Measurements from ENCODE around the gene PGAM5. TPM values are rescaled to one million over a fixed set of nuclear protein-coding genes. Genes with fewer than 3 reads are reported as not detected.

The PGAM5 gene
- total RNA-seq, 2 experiments from 2014 or later: 12.8 to 15.1 TPM

DNA sequence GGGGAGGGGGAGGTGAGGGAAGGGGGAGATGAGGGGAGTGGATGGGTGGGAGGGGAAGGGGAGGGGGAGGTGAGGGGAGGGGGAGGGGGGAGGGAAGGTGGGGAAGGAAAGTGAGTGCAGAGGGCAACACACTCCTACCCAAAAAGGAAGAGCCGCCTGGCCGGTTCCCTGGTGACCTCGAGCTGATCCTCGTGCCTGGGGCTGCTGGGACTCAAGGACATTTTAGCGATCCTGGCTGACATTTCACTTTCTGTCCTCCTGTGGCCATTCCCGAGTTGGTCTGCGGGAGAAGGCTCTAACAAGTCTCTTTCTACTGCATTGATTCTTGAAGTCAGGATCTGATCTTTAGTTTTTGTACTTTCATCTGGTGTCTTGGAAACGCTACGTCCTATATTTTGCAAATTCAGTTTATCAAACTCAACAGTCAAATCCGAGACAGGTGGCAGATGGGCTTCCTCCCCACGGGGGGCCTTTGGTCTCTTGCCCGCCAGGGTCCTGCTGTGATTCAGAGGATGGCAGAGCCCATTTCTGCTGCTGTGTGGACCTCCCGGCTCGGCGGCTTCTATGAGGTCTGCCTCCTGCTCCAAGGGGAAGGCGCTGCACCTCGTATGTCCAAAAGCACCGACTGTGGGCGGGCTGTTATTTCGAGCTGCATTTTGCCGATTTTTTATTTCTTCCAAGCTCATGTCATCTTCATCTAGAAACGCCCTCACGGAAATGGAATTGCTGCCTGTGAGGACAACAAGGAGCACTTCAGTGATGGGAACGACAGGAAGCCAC, 19.1 kb downstream of the PGAM5 start:
- TF ChIP-seq, protein P1, sequence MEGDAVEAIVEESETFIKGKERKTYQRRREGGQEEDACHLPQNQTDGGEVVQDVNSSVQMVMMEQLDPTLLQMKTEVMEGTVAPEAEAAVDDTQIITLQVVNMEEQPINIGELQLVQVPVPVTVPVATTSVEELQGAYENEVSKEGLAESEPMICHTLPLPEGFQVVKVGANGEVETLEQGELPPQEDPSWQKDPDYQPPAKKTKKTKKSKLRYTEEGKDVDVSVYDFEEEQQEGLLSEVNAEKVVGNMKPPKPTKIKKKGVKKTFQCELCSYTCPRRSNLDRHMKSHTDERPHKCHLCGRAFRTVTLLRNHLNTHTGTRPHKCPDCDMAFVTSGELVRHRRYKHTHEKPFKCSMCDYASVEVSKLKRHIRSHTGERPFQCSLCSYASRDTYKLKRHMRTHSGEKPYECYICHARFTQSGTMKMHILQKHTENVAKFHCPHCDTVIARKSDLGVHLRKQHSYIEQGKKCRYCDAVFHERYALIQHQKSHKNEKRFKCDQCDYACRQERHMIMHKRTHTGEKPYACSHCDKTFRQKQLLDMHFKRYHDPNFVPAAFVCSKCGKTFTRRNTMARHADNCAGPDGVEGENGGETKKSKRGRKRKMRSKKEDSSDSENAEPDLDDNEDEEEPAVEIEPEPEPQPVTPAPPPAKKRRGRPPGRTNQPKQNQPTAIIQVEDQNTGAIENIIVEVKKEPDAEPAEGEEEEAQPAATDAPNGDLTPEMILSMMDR (IDR thresholded peaks at IDR 0.05): no peak
- Histone ChIP-seq H3K27me3 (ENCODE audit: control insufficient read depth in 1 of 2, insufficient read depth in 2 of 2, low read length in 2 of 2) (no peaks in the 10 kb centered on the region), H3K4me1 (ENCODE audit: insufficient read depth, low read length) (no peaks in the 10 kb centered on the region), H3K9me3 (ENCODE audit: control insufficient read depth in 1 of 2, insufficient read depth in 1 of 2, low read length in 2 of 2) (no peaks in the 10 kb centered on the region), H3K4me3 (ENCODE audit: low read length) (no peak overlapping the region), H3K27ac (ENCODE audit: low read depth in 1 of 2, low read length in 2 of 2) (no peak overlapping the region), H3K36me3 (ENCODE audit: insufficient read depth, low read length) (peaks cover 75% of the 10 kb centered on the region)
- intact Hi-C loops (cut with DNase I, micrococcal nuclease): no loop called here
- Mint-ChIP-seq H3K27ac (no peak overlapping the region), H3K9me3 (no peaks in the 10 kb centered on the region), H3K4me1 (ENCODE audit: low read depth) (no peaks in the 10 kb centered on the region), H3K4me3 (no peak overlapping the region), H3K36me3 (ENCODE audit: low read depth) (peaks cover 88% of the 10 kb centered on the region), H3K27me3 (no peaks in the 10 kb centered on the region)
- CTCF ChIA-PET: no interaction called here
- ATAC-seq (ENCODE audit: poor library complexity): no peak
- POLR2A ChIA-PET: no interaction called here
- peak in 1 of 14 experiments; percentile 25 for DNase-seq

DNA sequence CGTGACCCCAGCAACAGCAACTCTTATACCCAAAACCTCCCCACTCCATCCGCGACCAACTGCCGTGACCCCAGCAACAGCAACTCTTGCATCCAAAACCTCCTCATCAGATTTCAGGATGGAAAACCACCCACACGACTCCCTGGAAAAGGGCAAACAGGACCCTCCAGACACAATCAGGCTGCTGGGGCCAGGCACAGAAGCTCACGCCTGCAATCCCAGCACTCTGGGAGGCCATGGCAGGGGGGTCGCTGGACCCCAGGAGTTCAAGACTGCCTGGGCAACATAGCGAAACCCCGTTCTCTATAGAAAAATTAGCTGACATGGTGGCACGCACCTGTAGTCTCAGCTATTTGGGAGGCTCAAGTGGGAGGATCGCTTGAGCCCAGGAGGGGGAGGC, 19.7 kb downstream of the PGAM5 start:
- no peaks in the 10 kb centered on the region for H3K27me3 ChIP-seq (ENCODE audit: control insufficient read depth in 1 of 2, insufficient read depth in 2 of 2, low read length in 2 of 2)
- DNase-seq: no peak
- H3K9me3 ChIP-seq (ENCODE audit: control insufficient read depth in 1 of 2, insufficient read depth in 1 of 2, low read length in 2 of 2): no peaks in the 10 kb centered on the region
- no peaks in the 10 kb centered on the region for H3K4me1 ChIP-seq (ENCODE audit: insufficient read depth, low read length)
- no peaks in the 10 kb centered on the region for H3K9me3 Mint-ChIP-seq
- H3K4me3 Mint-ChIP-seq: no peak overlapping the region
- no peaks in the 10 kb centered on the region for H3K27me3 Mint-ChIP-seq
- H3K4me1 Mint-ChIP-seq (ENCODE audit: low read depth): no peaks in the 10 kb centered on the region
- no peak overlapping the region for H3K4me3 ChIP-seq (ENCODE audit: low read length)
- no peak overlapping the region for H3K27ac ChIP-seq (ENCODE audit: low read depth in 1 of 2, low read length in 2 of 2)
- peaks cover 89% of the 10 kb centered on the region for H3K36me3 Mint-ChIP-seq (ENCODE audit: low read depth)
- intact Hi-C loops (cut with DNase I, micrococcal nuclease): no loop called here
- ChIA-PET CTCF (interaction anchor here (0.6 kb wide), 1 partner anchor 80 kb away, joined by 3 read pairs; no protein-coding TSS in a partner anchor), POLR2A (no interaction called here)
- H3K27ac Mint-ChIP-seq: no peak overlapping the region
- TF ChIP-seq, protein P1 (IDR thresholded peaks at IDR 0.05): no peak
- ATAC-seq (ENCODE audit: poor library complexity): no peak
- H3K36me3 ChIP-seq (ENCODE audit: insufficient read depth, low read length): peaks cover 75% of the 10 kb centered on the region

DNA sequence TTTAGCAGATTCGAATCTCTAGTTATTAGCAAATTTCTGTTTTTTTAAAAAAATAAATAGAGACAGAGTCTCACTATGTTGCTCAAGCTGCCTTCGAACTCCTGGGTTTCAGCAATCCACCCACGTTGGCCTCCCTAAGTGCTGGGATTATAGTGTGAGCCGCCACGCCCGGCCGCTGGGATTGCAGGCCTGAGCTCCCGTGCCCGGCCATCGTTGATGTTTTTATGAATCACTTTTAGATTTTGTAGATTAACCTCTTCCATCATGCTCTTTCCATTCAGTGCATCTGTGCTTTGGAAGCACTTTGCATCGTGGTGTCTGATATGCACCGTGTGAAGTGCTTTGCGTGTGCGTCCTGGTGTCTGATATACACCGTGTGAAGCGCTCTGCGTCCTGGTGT, 20.9 kb downstream of the PGAM5 start:
- H3K27ac Mint-ChIP-seq: no peak overlapping the region
- no peak for ATAC-seq (ENCODE audit: poor library complexity)
- no peaks in the 10 kb centered on the region for H3K4me1 Mint-ChIP-seq (ENCODE audit: low read depth)
- TF ChIP-seq, protein P1 (IDR thresholded peaks at IDR 0.05): no peak
- DNase-seq: no peak
- ChIA-PET POLR2A (no interaction called here), CTCF (no interaction called here)
- no peak overlapping the region for H3K4me3 Mint-ChIP-seq
- H3K27me3 ChIP-seq (ENCODE audit: control insufficient read depth in 1 of 2, insufficient read depth in 2 of 2, low read length in 2 of 2): no peaks in the 10 kb centered on the region
- no peak overlapping the region for H3K27ac ChIP-seq (ENCODE audit: low read depth in 1 of 2, low read length in 2 of 2)
- peaks cover 75% of the 10 kb centered on the region for H3K36me3 ChIP-seq (ENCODE audit: insufficient read depth, low read length)
- H3K36me3 Mint-ChIP-seq (ENCODE audit: low read depth): peaks cover 89% of the 10 kb centered on the region
- no peaks in the 10 kb centered on the region for H3K27me3 Mint-ChIP-seq
- no peaks in the 10 kb centered on the region for H3K4me1 ChIP-seq (ENCODE audit: insufficient read depth, low read length)
- no peaks in the 10 kb centered on the region for H3K9me3 ChIP-seq (ENCODE audit: control insufficient read depth in 1 of 2, insufficient read depth in 1 of 2, low read length in 2 of 2)
- H3K9me3 Mint-ChIP-seq: no peaks in the 10 kb centered on the region
- intact Hi-C loops (cut with DNase I, micrococcal nuclease): no loop called here
- H3K4me3 ChIP-seq (ENCODE audit: low read length): no peak overlapping the region
